HepG2 (cell line): ENCODE results near the gene PDE3B. TPM values are rescaled to one million over a fixed set of nuclear protein-coding genes. Genes with fewer than 3 reads are reported as not detected.

Experiments used
- ASH2L ChIP-seq: fragments of 300-600, 200-600 bp; sonication (generic); IDR thresholded peaks from 2 replicates; pipeline ENCODE4 v1.7.0; 2017; ENCODE audit warnings: low read depth, mild to moderate bottlenecking, moderate library complexity, mixed read lengths, low read length; ENCODE audit not compliant: insufficient read length
- ATAD3A ChIP-seq: sonication (generic); formaldehyde crosslinking; IDR thresholded peaks from 2 replicates; pipeline ENCODE4 v1.4.0; 2020; ENCODE audit warnings: missing genetic modification reagents
- CEBPG ChIP-seq: IDR thresholded peaks from 2 replicates; pipeline ENCODE4 v1.6.1; 2016
- DR1 ChIP-seq: sonication (generic); formaldehyde crosslinking; IDR thresholded peaks from 2 replicates; pipeline ENCODE4 v1.8.0; 2021; ENCODE audit warnings: mild to moderate bottlenecking, missing genetic modification reagents, inconsistent platforms
- EHMT2 ChIP-seq: fragments of 200-600 bp; sonication (generic); IDR thresholded peaks from 2 replicates; pipeline ENCODE4 v1.7.0; 2017; ENCODE audit warnings: antibody characterized with exemption, low read depth, low read length, borderline replicate concordance
- FOSL1 ChIP-seq: sonication (generic); formaldehyde crosslinking; IDR thresholded peaks from 2 replicates; pipeline ENCODE4 v1.9.0; 2021; ENCODE audit warnings: missing genetic modification reagents, borderline replicate concordance
- FOXA3 ChIP-seq: IDR thresholded peaks from 2 replicates; pipeline ENCODE4 v1.6.1; 2016; ENCODE audit warnings: missing genetic modification reagents, missing compliant biosample characterization
- ISX ChIP-seq: sonication (generic); formaldehyde crosslinking; conservative IDR thresholded peaks from 2 replicates; pipeline ENCODE4 v1.5.0; 2020; ENCODE audit warnings: missing genetic modification reagents
- KDM4B ChIP-seq: sonication (generic); formaldehyde crosslinking; IDR thresholded peaks from 2 replicates; pipeline ENCODE4 v1.4.0; 2020; ENCODE audit warnings: missing genetic modification reagents
- MXD3 ChIP-seq: IDR thresholded peaks from 2 replicates; pipeline ENCODE4 v1.6.1; 2016; ENCODE audit warnings: mild to moderate bottlenecking, missing biosample characterization, missing genetic modification reagents
- NBN ChIP-seq: fragments of 450-650 bp; conservative IDR thresholded peaks from 2 replicates; pipeline ENCODE4 v1.6.1; 2017
- SRSF9 ChIP-seq: fragments of 200-400 bp; formaldehyde crosslinking; IDR thresholded peaks from 2 replicates; pipeline ENCODE4 v1.6.1; 2018; ENCODE audit warnings: borderline replicate concordance, mild to moderate bottlenecking, low read depth, low read length; ENCODE audit not compliant: insufficient read depth, poor library complexity, severe bottlenecking
- SYNCRIP ChIP-seq: fragments of 200-400 bp; formaldehyde crosslinking; IDR thresholded peaks from 2 replicates; pipeline ENCODE4 v1.6.1; 2018; ENCODE audit warnings: mild to moderate bottlenecking, low read depth, low read length; ENCODE audit not compliant: insufficient read depth
- THAP7 ChIP-seq: sonication (generic); formaldehyde crosslinking; IDR thresholded peaks from 2 replicates; pipeline ENCODE4 v1.8.1; 2023; ENCODE audit warnings: mild to moderate bottlenecking, missing genetic modification reagents
- WIZ ChIP-seq: sonication (generic); formaldehyde crosslinking; IDR thresholded peaks from 2 replicates; pipeline ENCODE4 v1.5.1; 2020; ENCODE audit warnings: mild to moderate bottlenecking, missing genetic modification reagents
- ZBTB37 ChIP-seq: sonication (generic); formaldehyde crosslinking; IDR thresholded peaks from 2 replicates; pipeline ENCODE4 v1.4.0; 2020; ENCODE audit warnings: mild to moderate bottlenecking, missing genetic modification reagents
- ZGPAT ChIP-seq: IDR thresholded peaks from 2 replicates; pipeline ENCODE4 v1.6.1; 2016; ENCODE audit warnings: mild to moderate bottlenecking
- ZMYM3 ChIP-seq: sonication (generic); formaldehyde crosslinking; IDR thresholded peaks from 2 replicates; pipeline ENCODE4 v1.5.1; 2020; ENCODE audit warnings: mild to moderate bottlenecking, missing genetic modification reagents
- ZNF362 ChIP-seq: sonication (generic); formaldehyde crosslinking; IDR thresholded peaks from 2 replicates; pipeline ENCODE4 v1.4.0; 2020; ENCODE audit warnings: missing genetic modification reagents, mild to moderate bottlenecking, borderline replicate concordance
- ZNF530 ChIP-seq: sonication (generic); formaldehyde crosslinking; IDR thresholded peaks from 2 replicates; pipeline ENCODE4 v1.5.0; 2020; ENCODE audit warnings: low read depth, mild to moderate bottlenecking, missing genetic modification reagents
- ZNF552 ChIP-seq: sonication (generic); formaldehyde crosslinking; IDR thresholded peaks from 2 replicates; pipeline ENCODE4 v1.9.0; 2022; ENCODE audit warnings: missing genetic modification reagents, mild to moderate bottlenecking, borderline replicate concordance
- ZNF605 ChIP-seq: sonication (generic); formaldehyde crosslinking; IDR thresholded peaks from 2 replicates; pipeline ENCODE4 v1.8.0; 2022; ENCODE audit warnings: mild to moderate bottlenecking, missing genetic modification reagents
- ZNF678 ChIP-seq: sonication (generic); formaldehyde crosslinking; IDR thresholded peaks from 2 replicates; pipeline ENCODE4 v1.4.0; 2020; ENCODE audit warnings: mild to moderate bottlenecking, missing genetic modification reagents
- ZNF773 ChIP-seq: sonication (generic); formaldehyde crosslinking; IDR thresholded peaks from 2 replicates; pipeline ENCODE4 v1.4.0; 2020; ENCODE audit warnings: missing genetic modification reagents, borderline replicate concordance
- polyA plus RNA-seq, 8 experiments: library from polyadenylated mRNA; depleted of rRNA in 3 of 8; stranded (reverse) in 7 of 8; unstranded in 1 of 8; fragments of >200 nt; fragmentation: Illumina TruSeq in 4 of 8; extraction: Trizol in 4 of 8; gene quantifications; 2 replicates each; pipeline versions ENCODE4 v1.2.1 to v1.2.3, GENCODE V29; 2011 to 2016; ENCODE audit warnings: low read depth in 4 of 8, missing spikeins in 1 of 8, mixed read lengths in 1 of 8; ENCODE audit not compliant: insufficient read depth in 1 of 8
- total RNA-seq, 5 experiments: library from RNA; depleted of rRNA; stranded (reverse); fragments of >200 nt; fragmentation: Illumina TruSeq; extraction: Trizol; gene quantifications; 2 replicates each; pipeline ENCODE4 v1.2.3, GENCODE V29; 2016; ENCODE audit warnings: low read depth in 1 of 5
- TF ChIP-seq, protein P1 (sequence below): sonication (generic); formaldehyde crosslinking; IDR thresholded peaks from 2 replicates; pipeline ENCODE4 v1.8.0; 2022; ENCODE audit warnings: missing genetic modification reagents, mild to moderate bottlenecking, moderate library complexity, borderline replicate concordance

PDE3B gene
- total and polyA plus RNA-seq, 2 of the 13 experiments (the other 11 are each of a cell fraction or from before 2014, with no cell fraction given), result 14.1 to 26.5 TPM

GRCh38 chr11:14861680-14862079, 218.1 kb downstream of the PDE3B start (continued):
- no peak for TF ChIP-seq ZBTB37
- no peak for TF ChIP-seq EHMT2
- no peak for TF ChIP-seq ZNF530 (CRISPR knock-in tag)
- TF ChIP-seq ZMYM3 (CRISPR knock-in tag), result no peak
- no peak for TF ChIP-seq ZNF362 (CRISPR knock-in tag)
- no peak for TF ChIP-seq ZNF773
- no peak for TF ChIP-seq THAP7 (CRISPR knock-in tag)
- no peak for TF ChIP-seq ISX (CRISPR knock-in tag)
- TF ChIP-seq, protein P1, sequence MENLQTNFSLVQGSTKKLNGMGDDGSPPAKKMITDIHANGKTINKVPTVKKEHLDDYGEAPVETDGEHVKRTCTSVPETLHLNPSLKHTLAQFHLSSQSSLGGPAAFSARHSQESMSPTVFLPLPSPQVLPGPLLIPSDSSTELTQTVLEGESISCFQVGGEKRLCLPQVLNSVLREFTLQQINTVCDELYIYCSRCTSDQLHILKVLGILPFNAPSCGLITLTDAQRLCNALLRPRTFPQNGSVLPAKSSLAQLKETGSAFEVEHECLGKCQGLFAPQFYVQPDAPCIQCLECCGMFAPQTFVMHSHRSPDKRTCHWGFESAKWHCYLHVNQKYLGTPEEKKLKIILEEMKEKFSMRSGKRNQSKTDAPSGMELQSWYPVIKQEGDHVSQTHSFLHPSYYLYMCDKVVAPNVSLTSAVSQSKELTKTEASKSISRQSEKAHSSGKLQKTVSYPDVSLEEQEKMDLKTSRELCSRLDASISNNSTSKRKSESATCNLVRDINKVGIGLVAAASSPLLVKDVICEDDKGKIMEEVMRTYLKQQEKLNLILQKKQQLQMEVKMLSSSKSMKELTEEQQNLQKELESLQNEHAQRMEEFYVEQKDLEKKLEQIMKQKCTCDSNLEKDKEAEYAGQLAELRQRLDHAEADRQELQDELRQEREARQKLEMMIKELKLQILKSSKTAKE (CRISPR knock-in tag), result no peak
- no peak for TF ChIP-seq CEBPG (CRISPR knock-in tag)
- no peak for TF ChIP-seq MXD3 (CRISPR knock-in tag)
- TF ChIP-seq ZNF678 (CRISPR knock-in tag), result no peak
- no peak for TF ChIP-seq DR1 (CRISPR knock-in tag)
- TF ChIP-seq WIZ (CRISPR knock-in tag), result no peak
- no peak for TF ChIP-seq ZNF605
- TF ChIP-seq NBN, result no peak
- peak; percentile 53 for TF ChIP-seq FOXA3 (CRISPR knock-in tag)
- TF ChIP-seq SRSF9, result no peak
- no peak for TF ChIP-seq ZNF552
- TF ChIP-seq KDM4B (CRISPR knock-in tag), result no peak
- TF ChIP-seq FOSL1 (CRISPR knock-in tag), result no peak
- no peak for TF ChIP-seq ASH2L
- no peak for TF ChIP-seq ATAD3A (CRISPR knock-in tag)
- TF ChIP-seq ZGPAT, result peak; percentile 51; the same call in 1 of the 2 replicates
- no peak for TF ChIP-seq SYNCRIP
